GM23338 (cell line): Measurements from ENCODE around the gene SST. TPM values are rescaled to one million over a fixed set of nuclear protein-coding genes. Genes with fewer than 3 reads are reported as not detected.

Experiments used
- ATAC-seq: fragments of 200-7000 bp; cut with Tn5 transposase; 3 replicates; pipeline ENCODE4 v1.9.1; 2020
- DNase-seq: peaks from one replicate; pipeline ENCODE4 v3.0.0-alpha.2; 2015; ENCODE audit warnings: low spot score
- H2AFZ ChIP-seq: fragments of 200-600 bp; sonication (generic); 2 replicates; pipeline ENCODE4 v1.8.0; 2016; ENCODE audit warnings: antibody characterized with exemption, mild to moderate bottlenecking, moderate library complexity
- H3F3A ChIP-seq: fragments of 200-600 bp; sonication (generic); replicated peaks from 2 replicates; pipeline ENCODE4 v1.8.0; 2017; ENCODE audit warnings: antibody characterized with exemption, mixed run types, low read depth
- H3K27ac ChIP-seq: fragments of 200-600 bp; sonication (generic); 2 replicates; pipeline ENCODE4 v1.6.1; 2016; ENCODE audit warnings: low read depth
- H3K27me3 ChIP-seq: fragments of 200-600 bp; sonication (generic); 2 replicates; pipeline ENCODE4 v1.8.0; 2016; ENCODE audit warnings: mild to moderate bottlenecking, mixed run types, moderate library complexity; ENCODE audit not compliant: insufficient read depth
- H3K36me3 ChIP-seq: fragments of 200-600 bp; sonication (generic); 2 replicates; pipeline ENCODE4 v1.8.0; 2016; ENCODE audit warnings: mild to moderate bottlenecking; ENCODE audit not compliant: insufficient read depth
- H3K4me1 ChIP-seq: fragments of 200-600 bp; sonication (generic); 2 replicates; pipeline ENCODE4 v1.8.0; 2016; ENCODE audit warnings: mild to moderate bottlenecking, moderate library complexity; ENCODE audit not compliant: insufficient read depth
- H3K4me2 ChIP-seq: fragments of 200-600 bp; sonication (generic); 2 replicates; pipeline ENCODE4 v1.7.1; 2017; ENCODE audit warnings: mixed run types
- H3K4me3 ChIP-seq: fragments of 200-600 bp; sonication (generic); 2 replicates; pipeline ENCODE4 v1.6.1; 2016; ENCODE audit warnings: mixed run types
- H3K79me2 ChIP-seq: fragments of 200-600 bp; sonication (generic); replicated peaks from 2 replicates; pipeline ENCODE4 v1.8.0; 2017; ENCODE audit warnings: mild to moderate bottlenecking; ENCODE audit not compliant: insufficient read depth
- H3K9me2 ChIP-seq: fragments of 200-600 bp; sonication (generic); 2 replicates; pipeline ENCODE4 v1.8.0; 2017; ENCODE audit not compliant: insufficient read depth
- H4K20me1 ChIP-seq: fragments of 200-600 bp; sonication (generic); replicated peaks from 2 replicates; pipeline ENCODE4 v1.8.0; 2017; ENCODE audit warnings: mild to moderate bottlenecking; ENCODE audit not compliant: insufficient read depth
- H3K27ac Mint-ChIP-seq: 2 replicates; pipeline ENCODE4 v1.8.0; 2020; ENCODE audit warnings: inconsistent platforms, mild to moderate bottlenecking, moderate library complexity, mixed read lengths
- H3K27me3 Mint-ChIP-seq: 3 replicates; pipeline ENCODE4 v1.8.0; 2022; ENCODE audit warnings: low read depth, mild to moderate bottlenecking, moderate library complexity, mixed read lengths, inconsistent platforms; ENCODE audit not compliant: insufficient read depth, poor library complexity
- H3K36me3 Mint-ChIP-seq: 3 replicates; pipeline ENCODE4 v1.8.0; 2021; ENCODE audit warnings: low read depth, mild to moderate bottlenecking, inconsistent platforms, moderate library complexity, mixed read lengths
- H3K4me1 Mint-ChIP-seq: 3 replicates; pipeline ENCODE4 v1.8.0; 2020; ENCODE audit warnings: mild to moderate bottlenecking, inconsistent platforms, mixed read lengths
- H3K4me3 Mint-ChIP-seq: 3 replicates; pipeline ENCODE4 v1.8.0; 2021; ENCODE audit warnings: moderate library complexity, mild to moderate bottlenecking, inconsistent platforms, mixed read lengths
- H3K9me3 Mint-ChIP-seq: 3 replicates; pipeline ENCODE4 v1.8.0; 2020; ENCODE audit warnings: moderate library complexity, mild to moderate bottlenecking, inconsistent platforms, mixed read lengths
- EZH2phosphoT487 ChIP-seq: fragments of 200-600 bp; sonication (generic); IDR thresholded peaks from one replicate; pipeline ENCODE4 v1.8.1; 2018; ENCODE audit warnings: antibody characterized with exemption; ENCODE audit not compliant: unreplicated experiment
- JUNB ChIP-seq: IDR thresholded peaks from one replicate; pipeline ENCODE4 v1.6.1; 2016; ENCODE audit warnings: antibody characterized with exemption; ENCODE audit not compliant: unreplicated experiment
- NANOG ChIP-seq: IDR thresholded peaks from 2 replicates; pipeline ENCODE4 v1.6.1; 2016; ENCODE audit warnings: antibody characterized with exemption, borderline replicate concordance
- REST ChIP-seq: IDR thresholded peaks from one replicate; pipeline ENCODE4 v1.6.1; 2018; ENCODE audit warnings: antibody characterized with exemption; ENCODE audit not compliant: unreplicated experiment
- ZNF462 ChIP-seq: fragments of 250-450 bp; sonication (Bioruptor Pico); IDR thresholded peaks from 2 replicates; pipeline ENCODE4 v1.5.0; 2020; ENCODE audit warnings: mild to moderate bottlenecking, moderate library complexity
- polyA plus RNA-seq: library from polyadenylated mRNA; unstranded; fragments of >200 nt; fragmentation: Nextera tagmentation; extraction: Ambion mirVana; gene quantifications from 2 replicates; pipeline ENCODE4 v1.2.1, GENCODE V29; 2016
- total RNA-seq: library from RNA; depleted of rRNA; stranded (reverse); fragments of >200 nt; shearing (Covaris generic); gene quantifications from 2 replicates; pipeline ENCODE4 v1.2.3, GENCODE V29; 2014

SST gene
- total and polyA plus RNA-seq, 2 experiments from 2014 or later: 3.9 TPM; not detected in 1

DNA sequence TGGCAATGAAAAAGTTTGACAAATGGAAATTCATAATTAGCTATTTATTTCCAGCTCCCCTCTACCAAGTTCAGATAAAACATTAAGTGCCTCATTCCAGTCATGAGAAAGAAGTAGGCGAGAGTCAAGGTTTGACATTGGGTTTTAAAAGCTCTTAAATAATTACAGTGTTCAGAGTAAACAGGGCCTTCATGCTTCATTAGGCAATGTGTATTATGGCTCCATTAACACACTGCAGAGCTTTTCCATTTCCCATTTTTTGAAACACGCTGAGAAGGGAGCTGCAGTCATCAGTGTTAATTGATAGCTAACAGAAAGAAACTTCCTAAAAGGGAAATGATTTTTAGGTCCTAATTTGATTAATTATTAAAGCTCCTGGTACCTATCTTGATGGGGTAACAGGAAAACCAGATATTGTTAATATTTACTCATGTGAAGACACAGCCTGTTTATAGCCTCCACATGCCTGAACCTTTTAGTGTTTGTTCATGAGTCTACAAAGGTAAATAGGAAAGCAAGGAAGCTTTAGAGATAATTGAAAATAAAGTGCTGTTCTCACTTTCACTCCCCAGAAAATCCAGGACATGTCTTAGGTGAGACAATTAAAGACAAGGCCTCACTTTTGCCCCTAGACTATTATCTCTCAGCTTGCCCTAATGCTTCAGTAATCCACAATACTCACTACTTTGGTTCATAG lies 28.7 kb downstream of the SST start:
- H3K27ac Mint-ChIP-seq: no peak overlapping the region

More for the DNA sequence above, 28.7 kb downstream of the SST start:
- no peaks in the 10 kb centered on the region for H3K27me3 ChIP-seq
- TF ChIP-seq REST: no peak
- TF ChIP-seq ZNF462 (CRISPR knock-in tag): no peak
- TF ChIP-seq JUNB: no peak
- no peak for TF ChIP-seq NANOG
- TF ChIP-seq EZH2phosphoT487: no peak
- H3K4me2 ChIP-seq: no peak overlapping the region
- H3K27ac ChIP-seq: no peak overlapping the region
- H2AFZ ChIP-seq: no peak overlapping the region
- H3K4me3 ChIP-seq: no peak overlapping the region
- H3K4me1 ChIP-seq: no peaks in the 10 kb centered on the region
- H4K20me1 ChIP-seq: no peaks in the 10 kb centered on the region
- Mint-ChIP-seq H3K9me3 (no peaks in the 10 kb centered on the region), H3K27me3 (peaks cover 2% of the 10 kb centered on the region), H3K4me3 (no peak overlapping the region), H3K4me1 (no peaks in the 10 kb centered on the region), H3K36me3 (no peaks in the 10 kb centered on the region)
- ATAC-seq: no peak
- no peaks in the 10 kb centered on the region for H3K36me3 ChIP-seq
- H3K79me2 ChIP-seq: no peaks in the 10 kb centered on the region
- no peak for DNase-seq
- H3K9me2 ChIP-seq: no peaks in the 10 kb centered on the region; the same call in 1 of the 2 replicates
- H3F3A ChIP-seq: no peaks in the 10 kb centered on the region
